T-helper 2 cell treated with Interferon-gamma antibody and Interleukin-4, amounts not matched to agents 5 μg/mL and 100 μg/mL, for 36 hours (primary cell): Measurements from ENCODE around the gene CIAO2B.
"Not testable (repeated sequence)": the region's sequence is repeated elsewhere in the genome, so short reads cannot be mapped to it uniquely, and the experiment has no call there.

ENCODE experiments used
- DNase-seq: peaks from one replicate; pipeline ENCODE4 v3.0.0; 2021; ENCODE audit warnings: low spot score
- H3K27ac Mint-ChIP-seq: one replicate; pipeline ENCODE4 v1.8.0; 2021; ENCODE audit warnings: mild to moderate bottlenecking, mixed read lengths
- H3K27me3 Mint-ChIP-seq: one replicate; pipeline ENCODE4 v1.8.0; 2021; ENCODE audit warnings: low read depth, mixed read lengths
- H3K36me3 Mint-ChIP-seq: one replicate; pipeline ENCODE4 v1.8.0; 2021; ENCODE audit warnings: low read depth, mixed read lengths
- H3K4me1 Mint-ChIP-seq: one replicate; pipeline ENCODE4 v1.8.0; 2021; ENCODE audit warnings: low read depth, mixed read lengths
- H3K4me3 Mint-ChIP-seq: one replicate; pipeline ENCODE4 v1.8.0; 2022; ENCODE audit warnings: mild to moderate bottlenecking, moderate library complexity, mixed read lengths
- H3K9me3 Mint-ChIP-seq: one replicate; pipeline ENCODE4 v1.8.0; 2021; ENCODE audit warnings: mixed read lengths

The CIAO2B gene

GRCh38 chr16:66934138-66934838 is at the start of gene CIAO2B:
CIAO2B (minus strand) TSS chr16:66934402; CDS start chr16:66934364, 38 bp downstream.
- no peaks in the 10 kb centered on the region for H3K9me3 Mint-ChIP-seq
- peaks cover 33% of the 10 kb centered on the region for H3K36me3 Mint-ChIP-seq
- peak within 1 kb of the TSS; percentile 92 for H3K27ac Mint-ChIP-seq
- H3K4me3 Mint-ChIP-seq = peak within 1 kb of the TSS; percentile 95
- H3K27me3 Mint-ChIP-seq = no peaks in the 10 kb centered on the region
- H3K4me1 Mint-ChIP-seq = peaks cover 35% of the 10 kb centered on the region
- DNase-seq = peak; percentile 91

GRCh38 chr16:66983033-66983432 is 48.8 kb upstream of the CIAO2B start:
- Mint-ChIP-seq H3K27me3 (no peaks in the 10 kb centered on the region), H3K4me1 (peaks cover 55% of the 10 kb centered on the region), H3K9me3 (no peaks in the 10 kb centered on the region), H3K36me3 (peaks cover 11% of the 10 kb centered on the region), H3K4me3 (no peak overlapping the region), H3K27ac (peak overlapping the region; percentile 93)
- DNase-seq = no peak

DNA sequence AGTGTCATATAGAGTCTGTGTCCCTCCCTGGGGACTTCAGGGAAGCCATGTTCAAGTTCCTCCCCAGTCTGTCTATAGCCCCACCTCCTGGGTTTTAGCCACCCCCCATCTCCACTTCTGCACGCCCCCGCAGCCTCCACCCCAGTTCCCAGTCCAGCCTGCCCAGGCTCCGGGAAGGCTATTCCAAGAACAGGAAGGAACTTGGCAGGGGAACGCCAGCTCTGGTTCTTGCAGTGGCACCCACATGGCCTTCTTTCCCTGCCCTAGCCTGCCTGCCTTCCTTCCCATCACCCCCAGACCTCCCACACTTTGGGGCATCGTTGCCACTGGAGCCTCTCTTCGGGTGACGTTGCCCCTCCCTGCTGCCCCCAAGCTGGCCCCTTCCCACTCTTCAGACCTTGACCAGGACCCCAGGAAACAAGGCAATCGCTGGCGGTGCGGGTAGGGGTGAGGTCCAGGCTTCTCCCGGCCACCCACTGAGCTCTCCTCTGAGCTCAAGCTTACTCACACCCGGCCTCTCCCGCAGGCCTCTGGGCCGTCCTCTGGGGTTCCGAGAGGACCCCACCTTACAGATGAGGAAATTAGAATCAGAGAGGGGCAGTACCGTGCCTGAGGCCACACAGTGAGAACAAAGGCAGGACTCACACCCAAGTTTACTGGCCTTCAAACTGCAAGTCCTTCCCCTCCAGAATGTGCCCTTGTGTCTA is 45.0 kb upstream of the CIAO2B start:
- peaks cover 6% of the 10 kb centered on the region for H3K36me3 Mint-ChIP-seq
- H3K27ac Mint-ChIP-seq = peak overlapping the region; percentile 62
- no peaks in the 10 kb centered on the region for H3K9me3 Mint-ChIP-seq
- no peak for DNase-seq
- peaks cover 52% of the 10 kb centered on the region for H3K4me1 Mint-ChIP-seq
- H3K27me3 Mint-ChIP-seq = no peaks in the 10 kb centered on the region
- no peak overlapping the region for H3K4me3 Mint-ChIP-seq

- peak overlapping the region; percentile 82 for H3K27ac Mint-ChIP-seq
- no peaks in the 10 kb centered on the region for H3K9me3 Mint-ChIP-seq
- peak overlapping the region; percentile 40 for H3K4me3 Mint-ChIP-seq
- DNase-seq = peak; percentile 84
- H3K36me3 Mint-ChIP-seq = peaks cover 5% of the 10 kb centered on the region
- H3K27me3 Mint-ChIP-seq = no peaks in the 10 kb centered on the region
- peaks cover 44% of the 10 kb centered on the region for H3K4me1 Mint-ChIP-seq
Observed at GRCh38 chr16:66977341-66978113, 43.3 kb upstream of the CIAO2B start.

GRCh38 chr16:66976746-66977145 is 42.5 kb upstream of the CIAO2B start:
- Mint-ChIP-seq H3K27me3 (no peaks in the 10 kb centered on the region), H3K4me3 (no peak overlapping the region), H3K9me3 (no peaks in the 10 kb centered on the region), H3K4me1 (peaks cover 36% of the 10 kb centered on the region), H3K36me3 (no peaks in the 10 kb centered on the region), H3K27ac (peak overlapping the region; percentile 65)
- no peak for DNase-seq

- H3K27ac Mint-ChIP-seq = peak overlapping the region; percentile 72
- no peaks in the 10 kb centered on the region for H3K27me3 Mint-ChIP-seq
- no peaks in the 10 kb centered on the region for H3K9me3 Mint-ChIP-seq
- peaks cover 31% of the 10 kb centered on the region for H3K4me1 Mint-ChIP-seq
- no peaks in the 10 kb centered on the region for H3K36me3 Mint-ChIP-seq
- no peak for DNase-seq
- H3K4me3 Mint-ChIP-seq = peak overlapping the region; percentile 67
Observed at GRCh38 chr16:66975302-66975893, 41.2 kb upstream of the CIAO2B start.

DNA sequence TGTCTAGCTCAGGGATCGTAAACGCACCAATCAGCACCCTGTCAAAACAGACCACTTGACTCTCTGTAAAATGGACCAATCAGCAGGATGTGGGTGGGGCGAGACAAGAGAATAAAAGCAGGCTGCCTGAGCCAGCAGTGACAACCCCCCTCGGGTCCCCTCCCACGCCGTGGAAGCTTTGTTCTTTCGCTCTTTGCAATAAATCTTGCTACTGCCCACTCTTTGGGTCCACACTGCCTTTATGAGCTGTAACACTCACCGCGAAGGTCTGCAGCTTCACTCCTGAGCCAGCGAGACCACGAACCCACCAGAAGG is 40.7 kb upstream of the CIAO2B start:
- not testable (repeated sequence) for H3K9me3 Mint-ChIP-seq, H3K27me3 Mint-ChIP-seq, H3K36me3 Mint-ChIP-seq
- Mint-ChIP-seq H3K27ac (peak overlapping the region; percentile 72), H3K4me1 (peaks cover 31% of the 10 kb centered on the region), H3K4me3 (peak overlapping the region; percentile 67)
- peak; percentile 51 for DNase-seq

DNA sequence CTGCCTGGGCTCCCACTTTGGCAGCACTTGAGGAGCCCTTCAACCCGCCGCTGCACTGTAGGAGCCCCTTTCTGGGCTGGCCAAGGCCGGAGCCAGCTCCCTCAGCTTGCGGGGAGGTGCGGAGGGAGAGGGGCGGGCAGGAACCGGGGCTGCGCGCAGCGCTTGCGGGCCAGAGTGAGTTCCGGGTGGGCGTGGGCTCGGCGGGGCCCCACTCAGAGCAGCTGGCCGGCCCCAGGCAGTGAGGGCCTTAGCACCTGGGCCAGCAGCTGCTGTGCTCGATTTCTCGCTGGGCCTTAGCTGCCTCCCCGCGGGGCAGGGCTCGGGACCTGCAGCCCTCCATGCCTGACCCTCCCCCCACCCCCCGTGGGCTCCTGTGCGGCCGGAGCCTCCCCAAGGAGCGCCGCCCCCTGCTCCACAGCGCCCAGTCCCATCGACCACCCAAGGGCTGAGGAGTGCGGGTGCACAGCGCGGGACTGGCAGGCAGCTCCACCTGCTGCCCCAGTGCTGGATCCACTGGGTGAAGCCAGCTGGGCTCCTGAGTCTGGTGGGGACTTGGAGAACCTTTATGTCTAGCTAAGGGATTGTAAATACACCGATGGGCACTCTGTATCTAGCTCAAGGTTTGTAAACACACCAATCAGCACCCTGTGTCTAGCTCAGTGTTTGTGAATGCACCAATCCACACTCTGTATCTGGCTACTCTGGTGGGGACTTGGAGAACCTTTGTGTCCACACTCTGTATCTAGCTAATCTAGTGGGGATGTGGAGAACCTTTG is 40.1 kb upstream of the CIAO2B start:
- peaks cover 29% of the 10 kb centered on the region for H3K4me1 Mint-ChIP-seq
- peak overlapping the region; percentile 67 for H3K4me3 Mint-ChIP-seq
- H3K27me3 Mint-ChIP-seq, DNase-seq, H3K36me3 Mint-ChIP-seq, H3K9me3 Mint-ChIP-seq: not testable (repeated sequence)
- H3K27ac Mint-ChIP-seq = peak overlapping the region; percentile 72

GRCh38 chr16:66973716-66974115 is 39.5 kb upstream of the CIAO2B start:
- Mint-ChIP-seq H3K4me3 (no peak overlapping the region), H3K36me3 (no peaks in the 10 kb centered on the region), H3K4me1 (peaks cover 27% of the 10 kb centered on the region), H3K27me3 (no peaks in the 10 kb centered on the region), H3K9me3 (no peaks in the 10 kb centered on the region), H3K27ac (no peak overlapping the region)
- no peak for DNase-seq

GRCh38 chr16:66972983-66973382 is 38.8 kb upstream of the CIAO2B start:
- peaks cover 22% of the 10 kb centered on the region for H3K4me1 Mint-ChIP-seq
- no peak overlapping the region for H3K4me3 Mint-ChIP-seq
- H3K27ac Mint-ChIP-seq = peak overlapping the region; percentile 15
- no peaks in the 10 kb centered on the region for H3K9me3 Mint-ChIP-seq
- no peaks in the 10 kb centered on the region for H3K36me3 Mint-ChIP-seq
- DNase-seq = no peak
- no peaks in the 10 kb centered on the region for H3K27me3 Mint-ChIP-seq

GRCh38 chr16:66970775-66971720 is 36.8 kb upstream of the CIAO2B start:
- Mint-ChIP-seq H3K4me1 (peaks cover 12% of the 10 kb centered on the region), H3K27ac (no peak overlapping the region), H3K9me3 (no peaks in the 10 kb centered on the region)

GRCh38 chr16:66968847-66969246 is 34.6 kb upstream of the CIAO2B start:
- DNase-seq = no peak
- no peaks in the 10 kb centered on the region for H3K4me1 Mint-ChIP-seq
- H3K27ac Mint-ChIP-seq = no peak overlapping the region
- H3K4me3 Mint-ChIP-seq = no peak overlapping the region
- no peaks in the 10 kb centered on the region for H3K9me3 Mint-ChIP-seq
- no peaks in the 10 kb centered on the region for H3K27me3 Mint-ChIP-seq
- no peaks in the 10 kb centered on the region for H3K36me3 Mint-ChIP-seq

More at GRCh38 chr16:66970775-66971720, 36.8 kb upstream of the CIAO2B start:
- no peak for DNase-seq
- Mint-ChIP-seq H3K27me3 (no peaks in the 10 kb centered on the region), H3K36me3 (no peaks in the 10 kb centered on the region), H3K4me3 (no peak overlapping the region)
